GM18520 (cell line): ENCODE measurements around the gene ESRRG.

ENCODE experiments used
- ATAC-seq: cut with Tn5 transposase; IDR thresholded peaks from one replicate; pipeline ENCODE4 v1.9.1; 2021; ENCODE audit not compliant: unreplicated experiment

Gene ESRRG

DNA sequence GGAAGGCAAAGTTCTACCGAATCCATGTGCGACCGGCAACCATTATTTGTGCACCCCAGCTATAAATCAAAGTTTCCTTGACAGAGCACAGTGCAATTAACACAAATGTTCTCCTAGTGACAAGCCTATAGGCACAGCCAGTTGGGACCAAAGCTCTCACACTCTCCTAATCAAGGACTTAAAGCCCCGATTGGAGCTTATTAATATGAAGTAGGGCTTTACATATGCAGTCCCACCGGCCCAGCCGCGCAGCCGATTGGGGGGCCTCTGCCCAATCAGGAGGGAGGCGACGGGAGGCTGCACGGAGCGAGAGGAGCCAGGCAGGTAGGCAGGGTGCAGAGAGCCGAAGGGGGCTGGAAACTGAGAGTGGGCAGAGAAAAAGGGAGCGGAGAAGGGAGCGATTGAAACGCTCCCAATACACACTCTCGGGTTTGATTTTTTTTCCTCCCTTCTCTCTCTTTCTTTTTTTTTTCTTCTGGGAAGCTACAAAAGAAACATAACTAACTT, at the start of gene ESRRG:
ESRRG (minus strand) TSS at position 156 of the 507 bp plus-strand sequence; CDS start at position 26, 130 bp downstream.
- ATAC-seq = no peak

DNA sequence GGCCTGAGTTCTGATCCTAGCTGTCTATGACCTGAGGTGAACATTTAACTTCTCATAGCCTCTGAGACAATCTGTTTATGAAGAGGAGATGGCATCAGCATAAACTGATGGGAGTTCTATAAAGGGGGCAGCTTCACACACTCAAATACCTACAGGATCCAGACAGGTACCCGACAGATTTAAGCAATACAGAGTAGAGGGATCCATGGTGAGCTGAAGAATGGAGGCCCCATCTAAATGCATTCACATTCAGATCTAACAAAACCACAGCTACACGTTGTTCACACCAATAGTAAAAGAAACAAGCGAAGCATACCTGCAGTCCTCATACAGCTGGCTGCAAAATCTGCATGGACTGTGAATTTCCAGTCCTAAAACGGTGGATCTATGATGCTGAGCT, 48.7 kb upstream of the ESRRG start:
- no peak for ATAC-seq

GRCh38 chr1:216766633-216767327, 43.6 kb upstream of the ESRRG start:
- ATAC-seq = no peak

- no peak for ATAC-seq
Measured at GRCh38 chr1:216765346-216766300, 42.4 kb upstream of the ESRRG start.

DNA sequence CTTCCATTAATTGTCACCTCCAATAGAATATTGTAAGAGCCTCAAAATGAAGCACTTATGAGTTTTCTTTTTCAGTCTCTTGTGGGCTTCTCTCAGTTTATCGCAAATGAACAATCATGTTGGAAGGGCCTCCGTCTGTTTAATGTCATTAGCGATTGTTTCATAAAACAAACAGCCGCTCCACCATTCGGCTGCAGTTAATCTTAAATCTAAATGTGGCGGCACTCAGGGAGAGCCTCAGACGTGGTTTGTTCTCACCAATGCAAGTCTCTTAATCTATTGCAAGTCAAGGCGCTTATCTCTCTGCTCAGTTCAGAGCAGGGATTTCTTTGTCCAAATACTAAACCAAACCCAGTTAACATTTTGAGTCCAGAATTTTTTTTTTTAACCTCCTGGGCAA, 34.9 kb upstream of the ESRRG start:
- ATAC-seq = no peak

DNA sequence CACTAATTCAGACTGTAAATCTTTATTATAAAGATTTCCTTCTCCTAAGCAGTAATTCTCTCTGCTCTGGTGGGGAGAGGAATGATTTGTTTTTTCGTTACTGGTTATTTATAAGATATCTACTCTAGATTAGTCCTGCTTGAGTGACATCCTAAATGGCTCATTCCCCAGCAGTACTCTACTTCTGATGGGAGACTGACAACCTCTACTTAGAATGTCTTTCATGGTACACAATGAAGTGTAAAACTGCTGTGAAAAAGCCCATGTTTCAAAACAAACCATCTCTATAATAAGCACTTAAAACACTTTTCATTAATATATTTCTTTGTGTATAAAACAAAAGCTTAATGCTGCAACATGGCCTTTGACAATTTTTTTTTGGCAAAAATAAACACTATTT, 33.9 kb upstream of the ESRRG start:
- no peak for ATAC-seq

- ATAC-seq = no peak
Measured at GRCh38 chr1:216750961-216751360, 27.7 kb upstream of the ESRRG start.

- no peak for ATAC-seq
Measured at GRCh38 chr1:216750031-216750627, 26.9 kb upstream of the ESRRG start.

DNA sequence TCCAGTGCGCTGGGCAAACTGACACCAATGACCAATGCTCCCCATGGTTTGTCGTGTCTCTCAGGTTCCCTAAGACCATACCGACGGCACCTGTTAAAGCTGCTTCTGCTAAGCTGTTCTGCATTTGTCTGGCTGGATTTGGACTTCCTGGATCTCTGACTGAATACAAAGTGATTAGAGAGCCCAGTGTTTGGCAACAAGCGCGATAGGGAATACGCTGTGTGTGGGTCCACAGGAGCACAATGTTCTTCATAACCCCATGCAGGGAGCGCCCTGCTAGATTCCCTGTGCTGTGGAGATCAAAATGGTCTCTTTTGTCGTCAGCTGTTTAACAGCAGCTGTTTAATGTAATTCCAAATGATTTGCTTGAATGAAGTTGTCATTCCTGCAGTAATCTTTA, 26.0 kb upstream of the ESRRG start:
- no peak for ATAC-seq

DNA sequence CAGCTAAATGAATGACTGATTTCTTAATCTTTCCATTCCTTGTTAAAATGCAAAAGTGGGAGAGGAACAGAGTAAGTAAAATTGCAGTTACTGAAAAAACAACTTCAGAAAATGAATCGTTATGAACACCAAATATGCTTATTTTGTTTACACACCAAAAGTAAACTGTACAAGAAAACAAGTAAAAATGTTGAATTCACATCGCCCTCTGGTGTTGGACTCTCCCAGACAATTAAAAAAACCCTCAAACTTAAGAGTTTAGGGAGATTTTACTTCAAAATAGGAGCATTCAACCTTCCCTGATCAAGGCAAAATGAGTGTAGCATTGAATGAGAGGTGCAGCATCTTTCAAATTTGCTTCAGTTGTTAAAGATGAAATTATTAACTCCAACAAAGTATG, 19.4 kb upstream of the ESRRG start:
- ATAC-seq = no peak

- no peak for ATAC-seq
Measured at GRCh38 chr1:216740331-216740730, 17.1 kb upstream of the ESRRG start.

- no peak for ATAC-seq
Measured at GRCh38 chr1:216739793-216740192, 16.6 kb upstream of the ESRRG start.

DNA sequence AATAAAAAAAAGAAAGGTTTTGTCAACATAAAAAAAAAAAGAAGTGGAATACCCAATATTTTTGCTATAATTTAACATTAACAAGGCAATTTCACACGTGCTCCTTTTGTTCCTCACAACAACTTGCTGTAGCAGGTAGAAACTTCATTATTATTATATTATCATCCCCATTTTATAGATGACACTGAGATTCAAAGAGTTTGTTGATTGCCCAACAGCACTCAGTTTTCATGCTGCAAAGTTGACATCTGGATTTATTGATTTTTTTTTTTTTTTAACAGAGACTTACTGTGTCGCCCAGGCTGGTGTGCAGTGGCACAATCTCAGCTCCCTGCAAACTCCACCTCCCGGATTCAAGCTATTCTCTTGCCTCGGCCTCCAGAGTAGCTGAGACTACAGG, 8.9 kb upstream of the ESRRG start:
- ATAC-seq = no peak

GRCh38 chr1:216731562-216731961, 8.3 kb upstream of the ESRRG start:
- ATAC-seq = no peak

GRCh38 chr1:216726435-216726834, 3.2 kb upstream of the ESRRG start:
- no peak for ATAC-seq

GRCh38 chr1:216722821-216723220, 408 bp downstream of the ESRRG start:
- no peak for ATAC-seq

- no peak for ATAC-seq
Measured at GRCh38 chr1:216721863-216722262, 1.4 kb downstream of the ESRRG start.

DNA sequence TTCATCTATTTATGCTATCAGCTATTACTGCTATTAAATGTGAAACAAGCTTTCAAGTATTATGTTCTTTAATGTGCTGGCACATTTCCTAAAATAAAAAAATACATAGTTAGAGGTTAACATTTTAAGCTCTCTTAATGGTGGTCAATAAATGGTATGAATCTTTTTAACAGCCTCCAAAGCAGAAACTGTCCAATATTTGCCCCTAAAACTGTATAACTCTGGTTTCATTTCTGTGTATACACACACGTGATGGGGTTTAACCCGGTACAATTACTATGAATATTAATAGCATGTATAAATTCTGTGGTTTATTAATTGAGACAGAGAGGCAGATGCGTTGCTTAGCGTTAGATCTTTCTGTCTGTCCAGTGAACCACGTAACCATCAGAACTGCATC, 2.2 kb downstream of the ESRRG start:
- no peak for ATAC-seq

GRCh38 chr1:216711712-216712111, 11.5 kb downstream of the ESRRG start:
- ATAC-seq = no peak

GRCh38 chr1:216710598-216711333, 12.5 kb downstream of the ESRRG start:
- ATAC-seq = no peak

DNA sequence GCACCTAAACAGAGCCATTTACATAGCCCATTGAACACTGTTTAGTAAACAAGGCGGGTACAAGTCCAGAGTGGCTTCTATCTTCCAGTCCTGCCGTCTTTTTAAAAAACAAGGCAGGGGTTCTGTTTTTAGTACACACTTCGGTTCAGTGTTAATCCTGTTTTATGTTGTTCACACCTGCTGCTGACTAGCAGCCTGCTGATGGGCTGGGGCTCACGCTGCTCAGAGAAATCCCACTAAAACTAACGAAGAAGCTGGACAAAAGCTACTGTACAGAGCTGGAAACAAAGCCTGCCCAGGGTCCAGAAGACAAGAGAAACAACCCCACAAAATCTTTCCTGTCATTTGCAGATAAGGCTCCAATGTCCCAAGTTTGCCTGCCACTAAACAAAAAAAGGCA, 13.2 kb downstream of the ESRRG start:
- ATAC-seq = no peak
